Stimulated activated CD8-positive, alpha-beta memory T cell treated with anti-CD3 and anti-CD28 coated beads, Interleukin-12 subunit alpha, Interleukin-12 subunit beta, amount 100 ng/mL, for 24 hours (primary cell): Measurements from ENCODE around the gene AGK.
A peak's percentile ranks its signal among the peaks of the same experiment; 100 is the strongest.

Experiments used
- DNase-seq: peaks from one replicate; pipeline ENCODE4 v3.0.0-alpha.2; 2020; ENCODE audit errors: extremely low read depth

Gene AGK

GRCh38 chr7:141551094-141551781 is at the start of gene AGK:
Gene AGK (plus strand): TSS chr7:141551410. CDS start chr7:141555467, 4,057 bp downstream.
- peak; percentile 41 for DNase-seq

DNA sequence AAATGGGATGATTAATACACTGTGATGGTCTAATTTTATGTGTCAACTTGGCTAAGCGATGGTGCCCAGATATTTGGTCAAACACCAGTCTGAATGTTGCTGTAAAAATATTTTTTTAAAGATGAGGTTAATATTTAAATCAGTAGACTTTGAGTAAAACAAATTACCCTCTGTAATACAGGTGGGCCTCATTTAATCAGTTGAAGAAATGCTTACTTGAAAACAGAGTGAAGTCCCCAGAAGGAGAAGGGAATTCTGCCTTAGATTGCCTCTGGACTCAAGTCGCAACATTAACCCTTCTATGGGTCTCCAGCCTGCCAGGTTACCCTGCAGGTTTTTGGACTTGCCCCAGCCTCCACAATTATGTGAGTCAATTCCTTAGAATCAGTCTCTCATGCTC is 49.8 kb upstream of the AGK start:
- DNase-seq: no peak

- DNase-seq: no peak
Observed at GRCh38 chr7:141511316-141511675, 39.9 kb upstream of the AGK start.

DNA sequence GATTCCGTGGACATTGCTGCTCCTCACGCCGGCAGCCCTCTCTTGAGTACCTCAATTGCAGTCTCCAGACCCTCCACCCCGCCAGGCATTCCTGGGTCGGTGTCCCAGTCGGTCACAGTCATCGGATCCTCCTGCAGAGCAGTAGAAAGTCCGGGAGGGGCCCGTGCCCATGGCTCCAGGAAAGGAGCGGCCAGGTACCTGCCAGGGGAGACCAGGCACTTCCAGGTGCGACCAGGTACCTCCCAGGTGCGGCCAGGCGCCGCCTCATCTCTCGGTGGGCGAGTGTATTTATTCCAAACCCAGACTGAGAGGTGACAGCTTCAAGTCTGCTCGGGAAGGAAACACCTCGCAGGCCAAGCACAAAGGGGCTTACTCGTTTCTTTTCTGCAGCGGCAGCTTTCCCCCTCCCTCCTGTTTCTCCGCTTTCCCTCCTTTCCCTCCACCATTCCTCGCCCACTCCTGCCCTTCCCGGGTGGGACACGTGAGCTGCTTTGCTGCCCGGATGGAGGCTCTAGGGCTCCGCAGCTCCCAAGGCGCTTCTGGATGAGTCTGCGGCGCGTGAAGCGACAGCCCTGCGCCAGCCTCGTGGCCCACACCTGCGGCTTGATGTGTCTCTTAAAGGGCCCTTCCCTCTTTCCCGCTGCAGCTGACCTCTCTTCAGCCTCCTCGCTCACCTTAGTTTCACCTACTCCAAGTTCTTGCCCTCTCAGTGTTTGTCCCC is 39.4 kb upstream of the AGK start:
- no peak for DNase-seq

DNA sequence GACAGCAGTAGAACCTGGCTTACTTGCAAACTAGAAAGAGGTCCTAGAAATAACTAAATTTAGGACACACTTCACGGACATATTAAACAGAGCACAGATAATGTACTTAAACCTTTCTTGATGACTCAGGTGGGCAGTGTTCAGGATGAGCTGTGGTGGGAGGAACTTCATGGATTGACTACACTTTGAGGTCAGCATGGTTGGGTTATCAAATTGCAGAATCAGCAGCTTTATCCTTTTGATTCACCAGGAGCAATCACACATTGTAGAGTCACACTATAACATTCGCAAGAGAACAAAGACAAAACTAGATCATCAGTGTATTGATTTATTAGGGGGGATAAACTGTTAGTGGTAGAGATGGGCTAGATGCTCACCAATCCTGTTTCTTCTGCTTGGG is 38.6 kb upstream of the AGK start:
- DNase-seq: no peak

- no peak for DNase-seq
Observed at GRCh38 chr7:141513720-141514119, 37.5 kb upstream of the AGK start.

- no peak for DNase-seq
Observed at GRCh38 chr7:141515941-141516340, 35.3 kb upstream of the AGK start.

GRCh38 chr7:141519623-141520022 is 31.6 kb upstream of the AGK start:
- DNase-seq: no peak

DNA sequence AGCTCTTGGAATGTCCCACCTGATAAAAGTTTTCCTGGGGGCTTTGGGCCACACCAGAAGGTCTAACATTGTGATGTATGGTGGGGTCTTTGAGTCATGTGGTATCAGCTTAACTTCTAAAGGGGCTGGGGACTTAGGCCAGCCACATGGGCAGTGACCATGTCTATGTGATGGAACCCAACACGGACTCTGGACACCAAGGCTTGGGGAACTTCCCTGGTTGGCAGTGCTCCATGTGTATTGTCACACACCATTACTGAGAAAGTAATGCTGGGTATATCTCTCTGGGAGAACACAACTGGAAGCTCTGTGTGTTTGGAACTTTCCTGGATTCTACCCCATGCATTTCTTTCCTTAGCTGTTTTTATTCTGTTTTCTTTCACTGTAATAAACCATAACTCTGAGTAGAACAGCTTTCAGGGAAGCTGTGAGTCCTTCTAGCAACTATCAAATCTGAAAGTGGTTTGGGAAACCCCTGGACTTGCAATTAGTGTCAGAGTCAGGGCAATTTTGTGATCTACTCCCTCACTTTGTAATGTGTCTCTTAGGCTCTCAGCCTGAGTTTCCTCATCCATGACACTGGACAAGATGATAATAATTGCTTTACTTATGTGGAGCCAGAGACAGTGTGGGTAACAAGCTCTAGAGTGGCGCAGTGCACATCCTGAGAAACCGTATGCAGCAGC is 28.4 kb upstream of the AGK start:
- DNase-seq: no peak

- no peak for DNase-seq
Observed at GRCh38 chr7:141525973-141526514, 25.2 kb upstream of the AGK start.

- no peak for DNase-seq
Observed at GRCh38 chr7:141527076-141527475, 24.1 kb upstream of the AGK start.

GRCh38 chr7:141528399-141528798 is 22.8 kb upstream of the AGK start:
- DNase-seq: no peak

DNA sequence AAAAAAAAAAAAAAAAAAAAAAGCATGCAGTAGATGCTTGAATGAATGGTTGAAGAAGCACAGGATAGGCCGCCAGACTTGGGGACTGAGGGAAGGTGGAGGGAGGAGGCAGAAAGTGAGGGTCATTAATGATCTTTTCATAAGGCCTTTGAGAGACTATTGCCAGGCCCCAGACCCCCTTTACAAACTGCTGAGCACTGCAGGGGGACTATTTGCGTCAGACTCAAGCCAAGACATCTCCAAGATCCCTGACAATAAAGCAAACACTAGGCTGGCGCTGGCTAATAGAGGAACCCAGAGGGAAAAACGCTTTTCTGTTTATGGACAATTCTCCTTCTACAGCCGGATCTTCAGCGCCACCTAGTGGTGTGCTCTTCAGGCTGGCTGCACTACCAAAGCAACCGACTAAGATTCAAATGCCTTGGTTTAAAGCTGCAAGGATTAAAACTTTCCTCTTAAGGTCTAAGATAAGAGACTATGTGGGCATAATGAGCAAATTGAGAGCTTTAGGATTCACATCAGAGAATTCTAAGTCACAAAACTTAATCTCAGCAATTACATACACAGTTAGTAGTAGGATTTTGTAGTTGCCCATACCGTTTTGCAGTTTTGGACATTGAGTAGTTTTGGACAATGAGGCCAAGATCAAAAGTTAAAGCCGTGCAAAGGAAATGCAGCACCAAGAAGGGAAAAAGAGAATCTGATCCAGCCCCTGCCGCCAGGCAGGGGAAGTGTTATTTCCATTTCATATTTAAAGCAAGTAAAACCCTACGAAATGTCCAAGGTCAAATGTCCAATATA is 17.9 kb upstream of the AGK start:
- DNase-seq: peak; percentile 17

DNA sequence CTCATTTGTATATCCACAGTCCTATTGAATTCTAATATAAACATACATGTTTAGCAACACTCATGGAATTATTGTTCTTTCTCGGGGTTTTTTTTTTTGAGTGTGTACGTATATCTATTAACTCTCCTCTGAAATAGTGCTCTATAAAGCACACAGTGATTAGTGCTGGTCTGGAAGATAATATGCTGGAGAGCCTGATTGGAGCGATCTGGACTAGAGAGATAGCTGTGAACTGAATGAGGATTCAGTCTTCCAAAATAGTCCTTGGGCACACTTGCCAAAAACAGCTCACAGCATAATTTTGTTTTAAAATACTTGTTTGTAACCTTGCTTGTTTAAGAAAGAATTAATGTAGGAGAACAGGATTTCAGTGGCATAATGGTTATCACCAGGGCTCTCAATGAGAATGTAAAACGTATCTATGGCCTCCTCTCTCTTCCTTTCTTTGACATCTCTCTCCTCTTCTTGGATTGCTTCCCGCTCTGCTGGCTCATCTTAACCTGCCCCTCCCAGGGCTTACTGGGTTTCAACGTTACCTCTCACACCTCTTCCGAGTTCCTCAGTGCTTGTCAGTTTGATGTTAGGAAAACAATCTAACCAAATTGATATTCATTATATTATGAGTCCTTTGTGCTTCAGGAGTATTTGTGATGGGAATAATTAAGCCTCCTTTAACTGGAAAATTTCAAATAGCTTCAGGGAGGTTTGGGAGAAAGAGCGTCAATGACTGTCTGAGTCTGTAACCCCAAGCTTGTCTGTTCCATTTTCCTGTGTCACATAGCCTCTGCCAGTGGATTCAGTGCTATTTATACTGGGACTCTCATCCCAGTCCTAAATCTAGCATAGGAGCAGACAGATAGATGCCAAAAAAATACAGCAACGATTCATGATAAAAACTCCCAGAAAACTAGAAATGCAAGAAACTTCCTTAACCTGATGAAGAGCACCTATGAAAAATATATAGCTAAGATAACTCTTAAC is 16.2 kb upstream of the AGK start:
- DNase-seq: no peak

DNA sequence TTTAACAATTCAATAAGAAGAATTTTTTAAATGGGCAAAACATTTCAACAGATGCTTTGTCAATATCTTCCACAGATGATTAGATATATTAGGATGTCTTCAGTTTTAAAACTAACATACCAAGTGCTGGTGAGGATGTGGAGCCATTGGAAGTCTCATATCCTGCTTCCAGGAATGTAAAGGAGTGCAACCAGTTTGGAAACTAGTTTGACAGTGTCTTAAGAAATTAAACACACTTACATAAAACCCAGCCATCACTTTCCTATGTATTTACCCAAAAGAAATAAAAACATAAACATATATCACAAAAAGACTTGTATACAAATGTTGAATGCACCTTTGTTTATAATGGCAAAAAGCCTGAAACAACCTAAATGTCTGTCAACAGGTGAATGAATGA is 13.3 kb upstream of the AGK start:
- no peak for DNase-seq

- DNase-seq: no peak
Observed at GRCh38 chr7:141541375-141541774, 9.8 kb upstream of the AGK start.

DNA sequence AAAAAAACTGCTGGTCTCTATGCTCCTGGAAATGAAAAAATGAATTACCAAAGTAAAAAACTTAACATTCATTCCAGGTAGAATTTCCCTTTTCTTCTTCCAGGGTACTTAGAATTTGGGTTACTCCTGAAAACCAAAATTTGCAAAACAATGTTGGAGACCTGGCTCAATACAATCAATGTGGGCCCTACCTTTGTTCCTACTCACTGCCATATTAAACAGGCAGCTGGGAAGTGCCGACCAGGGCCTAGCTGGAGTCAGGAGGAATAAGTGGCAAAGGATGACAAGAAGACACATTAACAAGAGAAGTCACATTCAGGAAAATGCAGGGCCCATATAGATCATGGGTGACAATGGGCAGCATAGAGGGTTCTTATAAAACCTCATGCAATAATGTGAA is 6.4 kb upstream of the AGK start:
- no peak for DNase-seq

DNA sequence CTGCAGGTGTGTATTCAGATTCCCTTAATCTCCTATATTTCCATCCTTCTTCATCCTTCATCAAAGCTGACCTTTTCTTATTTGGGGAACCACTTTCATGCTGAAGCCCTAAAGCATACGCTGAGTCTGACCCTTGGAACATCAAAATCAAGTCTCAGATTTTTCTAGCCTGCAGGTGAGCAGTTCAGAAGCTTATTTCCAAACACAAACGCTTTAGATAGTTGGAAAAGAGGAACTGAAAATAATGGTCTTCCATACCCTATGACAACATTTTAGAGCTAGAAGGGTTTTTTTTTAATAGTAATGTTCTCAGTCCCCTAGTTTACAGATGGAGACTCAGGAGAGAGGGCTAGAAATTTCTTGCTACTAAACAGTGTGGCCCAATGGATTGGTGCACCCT is 1.6 kb upstream of the AGK start:
- DNase-seq: no peak

- DNase-seq: no peak
Observed at GRCh38 chr7:141550386-141551093, 670 bp upstream of the AGK start.

- no peak for DNase-seq
Observed at GRCh38 chr7:141551782-141552181, 572 bp downstream of the AGK start.
